GM23248 (cell line): ENCODE results near the gene TNRC6C.

Experiments
- EZH2 ChIP-seq: fragments of 200-600 bp; sonication (generic); IDR thresholded peaks from 2 replicates; pipeline ENCODE4 v1.6.1; 2018; ENCODE audit warnings: antibody characterized with exemption, mild to moderate bottlenecking; ENCODE audit not compliant: insufficient read depth, poor library complexity, severe bottlenecking
- EZH2phosphoT487 ChIP-seq: fragments of 200-600 bp; sonication (generic); IDR thresholded peaks from 2 replicates; pipeline ENCODE4 v1.6.1; 2018; ENCODE audit warnings: antibody characterized with exemption, moderate library complexity, mild to moderate bottlenecking, low read depth; ENCODE audit not compliant: insufficient read depth

GRCh38 chr17:78013683-78014467 is 55.4 kb downstream of the TNRC6C start:
- no peak for TF ChIP-seq EZH2phosphoT487
- no peak for TF ChIP-seq EZH2
